Thyroid gland (tissue), 4 donors: ENCODE measurements around the gene TNS2. TPM values are rescaled to one million over a fixed set of nuclear protein-coding genes. Genes with fewer than 3 reads are reported as not detected.

ENCODE experiments used
- DNase-seq, 2 donors: peaks; one replicate each; pipeline ENCODE4 v3.0.0-alpha.2; 2019
- H3K27ac ChIP-seq, 3 donors: fragments of 200-600 bp; sonication (generic); 1 replicate in 2 of 3; 2 replicates in 1 of 3; pipeline ENCODE4 v1.5.1; 2016 to 2019; ENCODE audit warnings: mild to moderate bottlenecking in 1 of 3, moderate library complexity in 1 of 3
- H3K27me3 ChIP-seq: fragments of 200-600 bp; sonication (generic); one replicate; pipeline ENCODE4 v1.5.1; 2019
- H3K36me3 ChIP-seq, 2 donors: fragments of 200-600 bp; sonication (generic); one replicate each; pipeline ENCODE4 v1.5.1; 2016 to 2019
- H3K4me1 ChIP-seq, 2 donors: fragments of 200-600 bp; sonication (generic); one replicate each; pipeline ENCODE4 v1.5.1; 2017 to 2019
- H3K4me3 ChIP-seq, 3 donors: fragments of 200-600 bp; sonication (generic); replicated peaks in 1 of 3; 1 replicate in 2 of 3; 2 replicates in 1 of 3; pipeline ENCODE4 v1.5.1; 2016; ENCODE audit warnings: mild to moderate bottlenecking in 1 of 3
- H3K9me3 ChIP-seq: fragments of 200-600 bp; sonication (generic); one replicate; pipeline ENCODE4 v1.5.1; 2017
- CTCF ChIP-seq, 6 experiments: fragments of 200-600 bp in 3 of 6; fragments of 450-650 bp in 3 of 6; sonication (generic) in 3 of 6; IDR thresholded peaks; one replicate each; pipeline ENCODE4 v1.5.1; 2016 to 2019; ENCODE audit warnings: antibody characterized with exemption in 6 of 6, mild to moderate bottlenecking in 2 of 6, inconsistent platforms in 1 of 6, moderate library complexity in 1 of 6
- POLR2A ChIP-seq, 2 donors: fragments of 450-650 bp; IDR thresholded peaks; one replicate each; pipeline ENCODE4 v1.6.1; 2017; ENCODE audit warnings: antibody characterized with exemption in 2 of 2, mild to moderate bottlenecking in 2 of 2, moderate library complexity in 1 of 2
- WGBS, 2 donors: methylation state at CpG; one replicate each; pipeline ENCODE4 v1.1.5; 2017; 5-methylcytosine and 5-hydroxymethylcytosine counted together
- intact Hi-C: fragments of 100-400 bp; cut with DNase I; formaldehyde crosslinking; loops from one replicate; pipeline ENCODE4 v1.15.1; 2023
- total RNA-seq, 4 donors: library from RNA; depleted of rRNA; stranded (reverse); fragments of >200 nt; gene quantifications; one replicate each; pipeline ENCODE4 v1.2.3, GENCODE V29; 2016

TNS2 gene
- total RNA-seq, 4 donors from 2014 or later: 86.7 to 179 (median 114) TPM

GRCh38 chr12:53034459-53034858, 15.4 kb upstream of the TNS2 start:
- Histone ChIP-seq H3K4me3 (no peak overlapping the region), H3K36me3 (peaks cover 83 to 89% of the 10 kb centered on the region in 2 donors), H3K27ac (peak overlapping the region in 1 of 3 donors; percentile 3), H3K27me3 (no peaks in the 10 kb centered on the region), H3K9me3 (no peaks in the 10 kb centered on the region), H3K4me1 (no peaks in the 10 kb centered on the region)
- TF ChIP-seq POLR2A (IDR thresholded peaks at IDR 0.05) (no peak), CTCF (IDR thresholded peaks at IDR 0.05) (no peak)
- intact Hi-C loops: no loop called here
- no peak for DNase-seq
- WGBS, 2 donors: 84 to 87% methylated on average over 8 of the region's 8 CpGs

- H3K4me1 ChIP-seq: no peaks in the 10 kb centered on the region
- TF ChIP-seq POLR2A (IDR thresholded peaks at IDR 0.05): no peak
- TF ChIP-seq CTCF (IDR thresholded peaks at IDR 0.05): no peak
- DNase-seq: no peak
- no peak overlapping the region for H3K4me3 ChIP-seq
- no peaks in the 10 kb centered on the region for H3K9me3 ChIP-seq
- peaks cover 77% of the 10 kb centered on the region in 2 donors for H3K36me3 ChIP-seq
- H3K27me3 ChIP-seq: no peaks in the 10 kb centered on the region
- 93 to 100% methylated on average over 3 of the region's 3 CpGs for WGBS, 2 donors
- no peak overlapping the region for H3K27ac ChIP-seq
- intact Hi-C loops: no loop called here
Measured at GRCh38 chr12:53036802-53037201, 13.1 kb upstream of the TNS2 start.

GRCh38 chr12:53039851-53040250, 10.0 kb upstream of the TNS2 start:
- no peak for DNase-seq
- H3K4me1 ChIP-seq: peaks cover 0 to 7% of the 10 kb centered on the region in 2 donors
- no peak overlapping the region for H3K4me3 ChIP-seq
- H3K36me3 ChIP-seq: peaks cover 49 to 51% of the 10 kb centered on the region in 2 donors
- no peaks in the 10 kb centered on the region for H3K9me3 ChIP-seq
- H3K27me3 ChIP-seq: no peaks in the 10 kb centered on the region
- 79 to 89% methylated on average over 4 of the region's 4 CpGs for WGBS, 2 donors
- TF ChIP-seq POLR2A (IDR thresholded peaks at IDR 0.05): no peak
- no peak for TF ChIP-seq CTCF (IDR thresholded peaks at IDR 0.05)
- intact Hi-C loops: no loop called here
- H3K27ac ChIP-seq: peak overlapping the region in 1 of 3 donors; percentile 56

- no peak overlapping the region for H3K4me3 ChIP-seq
- H3K4me1 ChIP-seq: peaks cover 8 to 26% of the 10 kb centered on the region in 2 donors
- no peaks in the 10 kb centered on the region for H3K9me3 ChIP-seq
- no peaks in the 10 kb centered on the region for H3K27me3 ChIP-seq
- DNase-seq: no peak
- intact Hi-C loops: no loop called here
- TF ChIP-seq CTCF (IDR thresholded peaks at IDR 0.05) (no peak), POLR2A (IDR thresholded peaks at IDR 0.05) (no peak)
- H3K36me3 ChIP-seq: peaks cover 21 to 22% of the 10 kb centered on the region in 2 donors
- 82 to 86% methylated on average over 7 of the region's 7 CpGs for WGBS, 2 donors
- H3K27ac ChIP-seq: peak overlapping the region in 1 of 3 donors; percentile 14
Measured at GRCh38 chr12:53042607-53043454, 7.0 kb upstream of the TNS2 start.

- WGBS, 2 donors: 60 to 73% methylated on average over 9 to 10 of the region's 10 CpGs
- Histone ChIP-seq H3K4me3 (no peak overlapping the region), H3K4me1 (peaks cover 21 to 39% of the 10 kb centered on the region in 2 donors)
Measured at GRCh38 chr12:53044052-53044581, 5.7 kb upstream of the TNS2 start.

More at GRCh38 chr12:53044052-53044581, 5.7 kb upstream of the TNS2 start:
- intact Hi-C loops: no loop called here
- TF ChIP-seq CTCF (IDR thresholded peaks at IDR 0.05): no peak
- TF ChIP-seq POLR2A (IDR thresholded peaks at IDR 0.05): no peak
- no peak for DNase-seq
- Histone ChIP-seq H3K27me3 (no peaks in the 10 kb centered on the region), H3K9me3 (no peaks in the 10 kb centered on the region), H3K27ac (peak overlapping the region in 2 of 3 donors; percentile 85 to 98), H3K36me3 (peaks cover 9 to 13% of the 10 kb centered on the region in 2 donors)
